Neural progenitor cell (in vitro differentiated cells): Measurements from ENCODE around the gene ANGEL2.

ENCODE experiments used
- EZH2 ChIP-seq: fragments of 200-600 bp; sonication (generic); IDR thresholded peaks from 2 replicates; pipeline ENCODE4 v1.6.1; 2017; ENCODE audit warnings: antibody characterized with exemption, mild to moderate bottlenecking, moderate library complexity
- EZH2phosphoT487 ChIP-seq: fragments of 200-600 bp; sonication (generic); IDR thresholded peaks from 2 replicates; pipeline ENCODE4 v1.6.1; 2017; ENCODE audit warnings: antibody characterized with exemption
- TF ChIP-seq, protein P1 (sequence below): fragments of 200-600 bp; sonication (generic); IDR thresholded peaks from 2 replicates; pipeline ENCODE4 v1.5.1; 2017; ENCODE audit warnings: antibody characterized with exemption, mild to moderate bottlenecking

DNA sequence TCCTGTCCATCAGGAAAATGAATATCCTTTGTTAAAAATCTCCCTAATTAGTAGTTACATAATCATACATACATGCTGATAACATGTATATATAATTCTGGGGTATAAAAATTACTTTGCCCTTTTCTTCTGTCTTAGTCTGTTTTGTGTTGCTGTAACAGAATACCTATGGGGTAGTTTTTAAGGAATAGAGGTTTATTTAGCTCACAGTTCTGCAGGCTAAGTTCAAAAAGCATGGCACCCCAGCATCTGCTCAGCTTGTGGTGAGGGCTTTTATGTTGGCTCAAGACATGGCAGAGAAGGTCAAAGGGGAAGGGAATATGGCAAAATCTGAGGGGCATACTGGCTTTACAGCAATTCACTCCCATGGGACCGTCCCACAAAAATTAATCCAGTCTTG is 19.0 kb upstream of the ANGEL2 start:
- TF ChIP-seq, protein P1, sequence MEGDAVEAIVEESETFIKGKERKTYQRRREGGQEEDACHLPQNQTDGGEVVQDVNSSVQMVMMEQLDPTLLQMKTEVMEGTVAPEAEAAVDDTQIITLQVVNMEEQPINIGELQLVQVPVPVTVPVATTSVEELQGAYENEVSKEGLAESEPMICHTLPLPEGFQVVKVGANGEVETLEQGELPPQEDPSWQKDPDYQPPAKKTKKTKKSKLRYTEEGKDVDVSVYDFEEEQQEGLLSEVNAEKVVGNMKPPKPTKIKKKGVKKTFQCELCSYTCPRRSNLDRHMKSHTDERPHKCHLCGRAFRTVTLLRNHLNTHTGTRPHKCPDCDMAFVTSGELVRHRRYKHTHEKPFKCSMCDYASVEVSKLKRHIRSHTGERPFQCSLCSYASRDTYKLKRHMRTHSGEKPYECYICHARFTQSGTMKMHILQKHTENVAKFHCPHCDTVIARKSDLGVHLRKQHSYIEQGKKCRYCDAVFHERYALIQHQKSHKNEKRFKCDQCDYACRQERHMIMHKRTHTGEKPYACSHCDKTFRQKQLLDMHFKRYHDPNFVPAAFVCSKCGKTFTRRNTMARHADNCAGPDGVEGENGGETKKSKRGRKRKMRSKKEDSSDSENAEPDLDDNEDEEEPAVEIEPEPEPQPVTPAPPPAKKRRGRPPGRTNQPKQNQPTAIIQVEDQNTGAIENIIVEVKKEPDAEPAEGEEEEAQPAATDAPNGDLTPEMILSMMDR, result no peak
- TF ChIP-seq EZH2 (no peak), EZH2phosphoT487 (no peak)
